ENCODE data around the gene GPX3. TPM values are rescaled to one million over a fixed set of nuclear protein-coding genes. Genes with fewer than 3 reads are reported as not detected.

The GPX3 gene
- total RNA-seq, 1 experiment from 2014 or later: 20.4 TPM

- no peaks in the 10 kb centered on the region; a peak in 2 of 7 replicates for H3K36me3 Mint-ChIP-seq (ENCODE audit: insufficient read depth in 1 of 3, low read depth in 3 of 3)
- Histone ChIP-seq H3K9ac (ENCODE audit: extremely low read depth, insufficient read length, low read length) (no peak overlapping the region), H3K79me1 (ENCODE audit: insufficient read depth, low read depth, low read length, poor library complexity, severe bottlenecking) (no peaks in the 10 kb centered on the region), H3K4me2 (ENCODE audit: insufficient read depth, insufficient read length, low read length) (no peak overlapping the region), H3K23ac (ENCODE audit: insufficient read length, low read depth, low read length) (no peak overlapping the region), H3K27ac (ENCODE audit: insufficient read length, low read depth, low read length) (no peak overlapping the region), H3K56ac (ENCODE audit: insufficient read length, low read depth, low read length) (no peak overlapping the region), H2BK120ac (ENCODE audit: low read depth, low read length, poor library complexity, severe bottlenecking) (no peak overlapping the region), H3K18ac (ENCODE audit: insufficient read length, low read depth, low read length) (no peak overlapping the region), H2AK5ac (ENCODE audit: insufficient read length, low read length) (no peak overlapping the region), H4K5ac (ENCODE audit: insufficient read length, low read depth, low read length) (no peak overlapping the region), H2BK5ac (ENCODE audit: insufficient read length, low read length) (no peak overlapping the region), H3T11ph (ENCODE audit: low read length) (no peak overlapping the region), H4K91ac (ENCODE audit: insufficient read length, low read depth, low read length) (no peak overlapping the region), H2BK15ac (ENCODE audit: low read depth, low read length) (no peak overlapping the region), H2AFZ (ENCODE audit: low read length) (no peak overlapping the region), H3K27me3 (ENCODE audit: insufficient read depth, low read length) (no peaks in the 10 kb centered on the region), H3K79me2 (ENCODE audit: insufficient read depth, low read length) (peaks cover 2% of the 10 kb centered on the region; the same call in 1 of the 2 replicates), H4K8ac (replicated peaks; ENCODE audit: insufficient read length, low read depth, low read length) (no peak overlapping the region), H3K4ac (ENCODE audit: low read depth, low read length) (no peak overlapping the region), H2BK20ac (ENCODE audit: low read depth, low read length, poor library complexity, severe bottlenecking) (no peak overlapping the region), H3K4me1 (ENCODE audit: insufficient read depth, low read length) (no peaks in the 10 kb centered on the region), H3K14ac (ENCODE audit: insufficient read depth, low read length) (no peak overlapping the region), H2BK12ac (ENCODE audit: insufficient read length, low read depth, low read length) (no peak overlapping the region), H4K20me1 (ENCODE audit: control insufficient read depth, insufficient read depth, insufficient read length) (no peaks in the 10 kb centered on the region), H3K9me3 (ENCODE audit: control insufficient read depth, low read depth, low read length) (no peaks in the 10 kb centered on the region), H3K23me2 (ENCODE audit: insufficient read length, low read depth, low read length, poor library complexity, severe bottlenecking) (peaks cover 5% of the 10 kb centered on the region)
- DNase-seq: no peak
- peaks cover 15 to 23% of the 10 kb centered on the region in 2 experiments for H3K4me1 Mint-ChIP-seq
- TF ChIP-seq CTCF (conservative IDR thresholded peaks at IDR 0.05): no peak
- WGBS (ENCODE audit: extremely low coverage, insufficient read length, low lambda C conversion rate): no CpG with 5 or more reads among the region's 9 CpGs
- H3K4me3 Mint-ChIP-seq: no peak overlapping the region
- no peaks in the 10 kb centered on the region for H3K9me3 Mint-ChIP-seq
- no peaks in the 10 kb centered on the region; the same call in 1 of the 2 replicates for H3K27me3 Mint-ChIP-seq (ENCODE audit: low read depth)
- no peak overlapping the region for H3K27ac Mint-ChIP-seq
These were observed 57.0 kb downstream of the GPX3 start for GRCh38 chr5:151077419-151077818.

Data from H9 (cell line).